OCI-LY7 (cell line): ENCODE data around the gene OR1N1.

ENCODE experiments used
- CTCF ChIP-seq: fragments of 200-600 bp; sonication (generic); conservative IDR thresholded peaks from 2 replicates; pipeline ENCODE4 v1.5.1; 2014; ENCODE audit warnings: mild to moderate bottlenecking, antibody characterized with exemption, low read length, moderate library complexity, mixed read lengths
- EZH2phosphoT487 ChIP-seq: fragments of 200-600 bp; sonication (generic); IDR thresholded peaks from 2 replicates; pipeline ENCODE4 v1.6.1; 2018; ENCODE audit warnings: low read depth, borderline replicate concordance, mild to moderate bottlenecking, mixed run types, antibody characterized with exemption, low read length, moderate library complexity, mixed read lengths

GRCh38 chr9:122477346-122477745 is 49.7 kb downstream of the OR1N1 start:
- TF ChIP-seq CTCF (no peak), EZH2phosphoT487 (no peak)
